C1 segment of cervical spinal cord (tissue), 14 donors: ENCODE measurements around the gene KDM1B.

Source experiments
- DNase-seq, 14 donors: peaks; one replicate each; lab custom pipeline; 2025; lab: John Stamatoyannopoulos, UW

The KDM1B gene

DNA sequence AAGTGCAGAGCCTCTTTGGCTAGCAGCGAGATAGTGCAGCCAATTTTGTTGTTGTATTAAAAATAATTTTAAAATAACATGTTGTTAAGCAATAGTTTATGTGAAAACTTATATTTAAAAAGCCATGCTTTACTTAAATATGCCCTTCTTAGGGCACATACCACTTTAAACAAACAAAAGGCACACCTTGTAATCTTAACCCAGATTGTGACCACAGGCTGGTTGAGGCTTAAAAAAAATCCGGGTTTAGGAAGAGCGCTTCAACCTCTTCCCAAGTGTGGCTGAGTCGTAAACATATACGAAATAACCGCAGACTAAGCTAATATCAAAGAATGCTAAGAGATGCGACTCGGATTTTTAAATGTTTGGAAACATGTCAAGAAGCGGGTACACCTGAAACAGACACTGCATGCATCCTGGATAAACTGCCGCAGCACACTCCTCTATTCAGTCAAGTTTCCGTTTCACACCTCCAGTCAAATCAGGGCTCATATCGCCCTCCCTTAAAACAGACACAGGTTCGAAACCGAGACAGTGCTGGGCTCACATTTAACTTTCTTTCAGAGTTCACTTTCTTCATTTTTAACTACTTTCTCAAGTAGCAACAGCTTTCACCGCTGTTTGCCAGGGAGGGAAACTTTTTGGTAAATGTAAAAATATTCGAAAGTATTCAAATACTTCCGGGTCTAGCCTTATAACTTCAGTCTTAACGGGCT lies 107.6 kb downstream of the KDM1B start:
- no peak for DNase-seq

GRCh38 chr6:18263418-18264218 lies 108.4 kb downstream of the KDM1B start:
- DNase-seq: peak in 5 of 14 donors; percentile 61 to 68 (median 63)

- peak; percentile 49 to 98 (median 92) for DNase-seq
Observed at GRCh38 chr6:18264219-18264922, 109.1 kb downstream of the KDM1B start, which contains the start of gene DEK. TSS of gene DEK (minus strand) at chr6:18264530. CDS start at chr6:18263987, 543 bp downstream.

DNA sequence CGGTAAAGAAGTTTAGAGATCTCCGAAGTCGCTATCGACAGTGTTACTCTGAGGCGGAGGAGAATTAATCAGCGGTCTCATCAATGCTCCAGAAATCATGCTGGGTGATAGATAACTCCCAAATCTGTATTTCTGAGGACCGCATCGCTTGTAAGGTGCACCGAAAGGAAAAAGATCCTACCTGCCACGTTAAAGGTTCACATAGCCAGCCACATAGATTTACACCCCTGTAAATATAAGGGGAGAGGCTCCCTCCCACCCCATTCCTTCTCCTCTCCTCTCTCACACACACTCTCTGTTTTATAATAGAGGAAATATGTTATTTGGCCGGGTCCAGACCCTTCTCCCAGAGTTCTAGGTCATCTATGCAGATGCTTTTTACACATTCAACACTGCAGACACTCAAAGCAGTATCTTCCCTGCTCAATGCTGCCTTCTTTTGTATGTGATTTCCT lies 109.7 kb downstream of the KDM1B start:
- DNase-seq: no peak

DNA sequence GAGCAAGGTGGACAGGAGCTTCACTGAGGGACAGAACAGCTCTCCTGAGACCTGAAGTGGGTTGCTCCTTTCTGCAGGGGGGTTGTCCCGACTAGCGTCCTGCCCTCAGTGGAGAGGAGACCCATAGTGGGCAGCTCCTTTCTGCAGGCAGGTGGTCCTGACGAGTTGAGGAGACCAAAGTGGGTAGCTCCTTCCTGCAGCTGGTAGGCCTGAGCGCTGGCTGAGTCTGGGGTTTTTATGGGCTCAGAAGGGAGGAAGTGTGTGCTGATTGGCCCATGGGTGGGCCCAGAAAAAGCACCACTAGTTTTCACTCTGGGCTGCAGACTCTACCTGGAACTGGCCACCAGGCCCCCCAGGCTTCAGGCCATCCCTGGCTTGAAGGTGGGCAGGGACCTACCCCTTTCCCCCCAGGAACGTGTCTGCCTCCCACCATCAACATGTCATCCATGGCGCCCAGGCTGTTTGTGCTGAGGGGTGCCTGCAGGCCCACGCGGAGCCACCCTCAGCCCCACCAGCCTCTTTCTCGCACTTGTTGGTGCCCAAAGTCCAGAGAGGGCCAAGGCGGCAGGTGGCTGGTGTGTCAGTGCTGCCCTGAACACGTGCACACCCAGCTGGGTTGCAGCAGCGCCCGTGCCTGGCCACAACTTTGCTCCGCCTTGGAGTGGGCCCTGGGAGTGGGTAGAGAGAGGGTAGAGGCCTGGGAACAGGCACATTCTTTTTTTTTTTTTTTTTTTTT lies 110.7 kb downstream of the KDM1B start:
- no peak for DNase-seq

GRCh38 chr6:18266523-18266912 lies 111.3 kb downstream of the KDM1B start:
- no peak for DNase-seq

DNA sequence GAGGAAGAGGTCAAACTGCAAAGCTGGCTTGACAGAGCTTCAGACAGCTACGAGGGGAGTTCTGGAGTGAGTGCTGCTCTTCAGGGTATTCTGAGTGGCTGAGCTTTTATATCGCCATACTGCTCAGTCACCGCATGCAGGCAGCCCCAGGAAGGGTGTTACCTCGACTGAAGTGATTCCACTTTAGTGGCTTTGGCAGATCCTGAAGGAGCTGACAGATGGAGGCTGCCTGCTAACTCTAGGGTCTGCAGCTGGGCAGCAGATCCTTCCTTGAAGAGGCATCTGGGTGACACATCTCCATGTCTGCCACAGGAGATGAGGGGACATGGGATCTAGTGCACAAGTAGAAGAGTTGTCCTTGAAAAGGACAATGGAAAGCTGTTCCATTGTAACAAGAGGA lies 112.8 kb downstream of the KDM1B start:
- no peak for DNase-seq

DNA sequence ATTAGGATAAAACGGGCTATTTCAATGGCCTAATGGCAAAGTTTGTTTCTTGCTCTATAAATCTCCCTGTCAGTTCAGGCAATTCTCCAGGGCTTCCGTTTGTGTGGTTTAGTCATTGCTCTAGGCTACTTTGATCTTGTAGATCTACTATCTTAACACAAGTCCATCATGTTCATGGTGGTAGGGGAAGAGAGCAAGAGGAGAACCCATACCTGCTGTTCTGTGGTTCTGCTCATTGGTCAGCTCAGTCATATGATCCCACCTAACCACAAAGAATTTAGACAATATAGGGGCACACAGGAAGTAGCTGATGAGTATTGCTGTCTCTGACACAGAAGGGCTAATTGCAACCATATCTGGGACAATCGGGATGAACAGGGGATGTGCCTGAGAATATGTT lies 114.0 kb downstream of the KDM1B start:
- DNase-seq: no peak

GRCh38 chr6:18269717-18270116 lies 114.5 kb downstream of the KDM1B start:
- no peak for DNase-seq

- no peak for DNase-seq
Observed at GRCh38 chr6:18270216-18270615, 115.0 kb downstream of the KDM1B start.
